SK-N-SH treated with all-trans-retinoic acid at 6 μM for 48 hours (cell line): ENCODE data around the gene COPS9.

Source experiments
- ARNTL ChIP-seq: fragments of 450-650 bp; formaldehyde crosslinking; IDR thresholded peaks from 2 replicates; pipeline ENCODE4 v1.5.0; 2020; ENCODE audit warnings: low read depth, mild to moderate bottlenecking, moderate library complexity, borderline replicate concordance
- CSDC2 ChIP-seq: fragments of 250-450 bp; sonication (Bioruptor Pico); IDR thresholded peaks from 2 replicates; pipeline ENCODE4 v1.5.0; 2020; ENCODE audit warnings: mild to moderate bottlenecking, moderate library complexity
- ESRRG ChIP-seq: fragments of 250-450 bp; sonication (Bioruptor Pico); IDR thresholded peaks from 2 replicates; pipeline ENCODE4 v1.6.1; 2021; ENCODE audit warnings: mild to moderate bottlenecking
- PATZ1 ChIP-seq: fragments of 250-450 bp; sonication (Bioruptor Pico); IDR thresholded peaks from 2 replicates; pipeline ENCODE4 v1.8.0; 2020; ENCODE audit warnings: mild to moderate bottlenecking, moderate library complexity, borderline replicate concordance
- RARB ChIP-seq: fragments of 250-450 bp; sonication (Bioruptor Pico); IDR thresholded peaks from 2 replicates; pipeline ENCODE4 v1.8.0; 2021; ENCODE audit warnings: mild to moderate bottlenecking, moderate library complexity
- SNAI2 ChIP-seq: fragments of 250-450 bp; sonication (Bioruptor Pico); IDR thresholded peaks from 2 replicates; pipeline ENCODE4 v1.5.0; 2020; ENCODE audit warnings: mild to moderate bottlenecking, moderate library complexity
- ZFP3 ChIP-seq: fragments of 250-450 bp; sonication (Bioruptor Pico); IDR thresholded peaks from 2 replicates; pipeline ENCODE4 v1.5.0; 2020; ENCODE audit warnings: mild to moderate bottlenecking, moderate library complexity
- ZNF70 ChIP-seq: fragments of 450-650 bp; formaldehyde crosslinking; IDR thresholded peaks from 2 replicates; pipeline ENCODE4 v1.5.0; 2020; ENCODE audit warnings: mild to moderate bottlenecking, moderate library complexity
- ZNF8 ChIP-seq: fragments of 450-650 bp; formaldehyde crosslinking; IDR thresholded peaks from 2 replicates; pipeline ENCODE4 v1.5.0; 2020; ENCODE audit warnings: mild to moderate bottlenecking, moderate library complexity

- TF ChIP-seq CSDC2 (no peak), ZNF8 (CRISPR knock-in tag) (no peak), SNAI2 (no peak), ARNTL (CRISPR knock-in tag) (no peak), ZNF70 (CRISPR knock-in tag) (no peak), ESRRG (CRISPR knock-in tag) (no peak), PATZ1 (CRISPR knock-in tag) (no peak), ZFP3 (CRISPR knock-in tag) (no peak), RARB (CRISPR knock-in tag) (no peak)
Observed at GRCh38 chr2:240143276-240143675, 7.2 kb upstream of the COPS9 start.
